MM.1S (cell line): ENCODE results near the gene PKP4.

Source experiments
- EZH2 ChIP-seq: fragments of 300-600 bp; sonication (generic); optimal IDR thresholded peaks from 2 replicates; pipeline ENCODE3; 2017; ENCODE audit warnings: low read depth, mild to moderate bottlenecking, antibody characterized with exemption, low read length, mixed read lengths
- TF ChIP-seq, protein P1 (sequence below): fragments of 300-600 bp; sonication (generic); IDR thresholded peaks from 2 replicates; pipeline ENCODE4 v1.5.1; 2016; ENCODE audit warnings: antibody characterized with exemption, low read length, mixed read lengths

DNA sequence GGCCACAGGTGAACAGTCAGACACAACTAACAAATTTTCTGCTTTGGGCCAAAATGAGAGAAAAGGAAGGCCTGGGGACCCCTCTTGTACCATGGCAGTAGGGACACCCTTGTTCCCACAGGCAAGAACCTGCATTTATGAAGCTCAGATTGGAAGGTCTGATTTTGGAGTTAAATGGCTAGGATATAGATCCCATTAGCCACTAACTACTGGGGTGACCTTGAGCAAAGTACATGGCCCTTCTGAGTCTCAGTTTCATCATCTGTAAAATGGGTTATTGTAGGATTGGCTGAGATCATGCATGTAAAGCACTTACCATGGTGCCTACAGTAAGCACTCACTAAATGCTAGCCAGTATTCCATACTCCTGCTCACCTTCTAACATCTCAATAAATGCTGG is 236.7 kb downstream of the PKP4 start:
- TF ChIP-seq, protein P1, sequence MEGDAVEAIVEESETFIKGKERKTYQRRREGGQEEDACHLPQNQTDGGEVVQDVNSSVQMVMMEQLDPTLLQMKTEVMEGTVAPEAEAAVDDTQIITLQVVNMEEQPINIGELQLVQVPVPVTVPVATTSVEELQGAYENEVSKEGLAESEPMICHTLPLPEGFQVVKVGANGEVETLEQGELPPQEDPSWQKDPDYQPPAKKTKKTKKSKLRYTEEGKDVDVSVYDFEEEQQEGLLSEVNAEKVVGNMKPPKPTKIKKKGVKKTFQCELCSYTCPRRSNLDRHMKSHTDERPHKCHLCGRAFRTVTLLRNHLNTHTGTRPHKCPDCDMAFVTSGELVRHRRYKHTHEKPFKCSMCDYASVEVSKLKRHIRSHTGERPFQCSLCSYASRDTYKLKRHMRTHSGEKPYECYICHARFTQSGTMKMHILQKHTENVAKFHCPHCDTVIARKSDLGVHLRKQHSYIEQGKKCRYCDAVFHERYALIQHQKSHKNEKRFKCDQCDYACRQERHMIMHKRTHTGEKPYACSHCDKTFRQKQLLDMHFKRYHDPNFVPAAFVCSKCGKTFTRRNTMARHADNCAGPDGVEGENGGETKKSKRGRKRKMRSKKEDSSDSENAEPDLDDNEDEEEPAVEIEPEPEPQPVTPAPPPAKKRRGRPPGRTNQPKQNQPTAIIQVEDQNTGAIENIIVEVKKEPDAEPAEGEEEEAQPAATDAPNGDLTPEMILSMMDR = no peak
- no peak for TF ChIP-seq EZH2
